Neural progenitor cell (in vitro differentiated cells): ENCODE measurements around the gene PLA1A. TPM values are rescaled to one million over a fixed set of nuclear protein-coding genes. Genes with fewer than 3 reads are reported as not detected.
A peak's percentile ranks its signal among the peaks of the same experiment; 100 is the strongest.

Source experiments
- DNase-seq: peaks from one replicate; pipeline ENCODE4 v3.0.0-alpha.2; 2016; ENCODE audit warnings: low spot score
- H2AFZ ChIP-seq: fragments of 200-600 bp; sonication (generic); replicated peaks from 2 replicates; pipeline ENCODE4 v1.6.1; 2016; ENCODE audit warnings: antibody characterized with exemption
- H3F3A ChIP-seq: fragments of 200-600 bp; sonication (generic); 2 replicates; pipeline ENCODE4 v1.6.1; 2016; ENCODE audit warnings: antibody characterized with exemption, low read depth
- H3K27ac ChIP-seq: fragments of 200-600 bp; sonication (generic); 2 replicates; pipeline ENCODE4 v1.5.1; 2016; ENCODE audit warnings: mild to moderate bottlenecking
- H3K27me3 ChIP-seq: fragments of 200-600 bp; sonication (generic); 2 replicates; pipeline ENCODE4 v1.6.1; 2016; ENCODE audit warnings: mild to moderate bottlenecking, moderate library complexity
- H3K36me3 ChIP-seq: fragments of 200-600 bp; sonication (generic); 2 replicates; pipeline ENCODE4 v1.5.1; 2016
- H3K4me1 ChIP-seq: fragments of 200-600 bp; sonication (generic); 2 replicates; pipeline ENCODE4 v1.6.1; 2016; ENCODE audit warnings: mixed run types
- H3K4me2 ChIP-seq: fragments of 200-600 bp; sonication (generic); 2 replicates; pipeline ENCODE4 v1.6.1; 2016
- H3K4me3 ChIP-seq: fragments of 200-600 bp; sonication (generic); 2 replicates; pipeline ENCODE4 v1.5.1; 2016
- H3K79me2 ChIP-seq: fragments of 200-600 bp; sonication (generic); 2 replicates; pipeline ENCODE4 v1.6.1; 2016; ENCODE audit warnings: low read depth
- H3K9ac ChIP-seq: fragments of 200-600 bp; sonication (generic); 2 replicates; pipeline ENCODE4 v1.6.1; 2016
- H3K9me3 ChIP-seq: fragments of 200-600 bp; sonication (generic); 2 replicates; pipeline ENCODE4 v1.5.1; 2016; ENCODE audit warnings: low read depth
- H4K20me1 ChIP-seq: fragments of 200-600 bp; sonication (generic); 2 replicates; pipeline ENCODE4 v1.6.1; 2016; ENCODE audit warnings: low read depth
- H3K27ac Mint-ChIP-seq: 3 replicates; pipeline ENCODE4 v1.8.0; 2021; ENCODE audit warnings: mixed read lengths
- H3K27me3 Mint-ChIP-seq: 2 replicates; pipeline ENCODE4 v1.8.0; 2022; ENCODE audit warnings: low read depth, mild to moderate bottlenecking, inconsistent platforms, moderate library complexity, mixed read lengths; ENCODE audit not compliant: insufficient read depth
- H3K36me3 Mint-ChIP-seq: 3 replicates; pipeline ENCODE4 v1.8.0; 2021; ENCODE audit warnings: mixed read lengths
- H3K4me1 Mint-ChIP-seq: 3 replicates; pipeline ENCODE4 v1.8.0; 2021; ENCODE audit warnings: mixed read lengths
- H3K4me3 Mint-ChIP-seq: 3 replicates; pipeline ENCODE4 v1.8.0; 2021; ENCODE audit warnings: mild to moderate bottlenecking, moderate library complexity, mixed read lengths
- H3K9me3 Mint-ChIP-seq: 3 replicates; pipeline ENCODE4 v1.8.0; 2020; ENCODE audit warnings: mixed read lengths
- EZH2 ChIP-seq: fragments of 200-600 bp; sonication (generic); IDR thresholded peaks from 2 replicates; pipeline ENCODE4 v1.6.1; 2017; ENCODE audit warnings: antibody characterized with exemption, mild to moderate bottlenecking, moderate library complexity
- EZH2phosphoT487 ChIP-seq: fragments of 200-600 bp; sonication (generic); IDR thresholded peaks from 2 replicates; pipeline ENCODE4 v1.6.1; 2017; ENCODE audit warnings: antibody characterized with exemption
- total RNA-seq: library from RNA; depleted of rRNA; stranded (reverse); fragments of >200 nt; gene quantifications from 2 replicates; pipeline ENCODE4 v1.2.3, GENCODE V29; 2015; ENCODE audit warnings: low replicate concordance
- TF ChIP-seq, protein P1 (sequence below): fragments of 200-600 bp; sonication (generic); IDR thresholded peaks from 2 replicates; pipeline ENCODE4 v1.5.1; 2017; ENCODE audit warnings: antibody characterized with exemption, mild to moderate bottlenecking

PLA1A gene
- total RNA-seq, 1 donor from 2014 or later: not detected

DNA sequence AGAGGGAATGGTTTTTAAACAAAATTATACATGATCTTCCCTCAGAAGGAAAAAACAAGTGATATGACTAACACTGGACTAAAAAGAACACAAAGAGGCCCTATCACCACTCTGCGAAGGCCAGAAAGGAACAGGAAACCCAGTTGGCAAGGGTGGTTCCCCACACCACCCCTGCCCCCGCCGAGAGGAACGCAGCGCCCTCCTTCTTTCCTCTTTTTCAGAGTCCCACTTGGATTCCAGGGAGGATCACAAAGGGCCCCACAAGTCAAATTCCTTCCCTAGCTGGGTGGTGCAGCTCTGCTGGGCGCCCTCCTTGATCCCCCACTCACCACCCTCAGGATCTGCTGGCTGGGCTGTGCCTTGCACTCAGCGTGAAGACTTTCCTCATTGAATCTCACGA lies 29.8 kb downstream of the PLA1A start:
- peaks cover 23% of the 10 kb centered on the region for H3K4me1 Mint-ChIP-seq
- TF ChIP-seq EZH2phosphoT487 (no peak), EZH2 (no peak)
- TF ChIP-seq, protein P1, sequence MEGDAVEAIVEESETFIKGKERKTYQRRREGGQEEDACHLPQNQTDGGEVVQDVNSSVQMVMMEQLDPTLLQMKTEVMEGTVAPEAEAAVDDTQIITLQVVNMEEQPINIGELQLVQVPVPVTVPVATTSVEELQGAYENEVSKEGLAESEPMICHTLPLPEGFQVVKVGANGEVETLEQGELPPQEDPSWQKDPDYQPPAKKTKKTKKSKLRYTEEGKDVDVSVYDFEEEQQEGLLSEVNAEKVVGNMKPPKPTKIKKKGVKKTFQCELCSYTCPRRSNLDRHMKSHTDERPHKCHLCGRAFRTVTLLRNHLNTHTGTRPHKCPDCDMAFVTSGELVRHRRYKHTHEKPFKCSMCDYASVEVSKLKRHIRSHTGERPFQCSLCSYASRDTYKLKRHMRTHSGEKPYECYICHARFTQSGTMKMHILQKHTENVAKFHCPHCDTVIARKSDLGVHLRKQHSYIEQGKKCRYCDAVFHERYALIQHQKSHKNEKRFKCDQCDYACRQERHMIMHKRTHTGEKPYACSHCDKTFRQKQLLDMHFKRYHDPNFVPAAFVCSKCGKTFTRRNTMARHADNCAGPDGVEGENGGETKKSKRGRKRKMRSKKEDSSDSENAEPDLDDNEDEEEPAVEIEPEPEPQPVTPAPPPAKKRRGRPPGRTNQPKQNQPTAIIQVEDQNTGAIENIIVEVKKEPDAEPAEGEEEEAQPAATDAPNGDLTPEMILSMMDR: no peak
- Histone ChIP-seq H3K27ac (no peak overlapping the region), H3K9me3 (no peaks in the 10 kb centered on the region), H3K36me3 (no peaks in the 10 kb centered on the region), H4K20me1 (no peaks in the 10 kb centered on the region), H3K79me2 (no peaks in the 10 kb centered on the region), H3K4me2 (no peak overlapping the region), H3K27me3 (no peaks in the 10 kb centered on the region), H2AFZ (no peak overlapping the region), H3K4me3 (no peak overlapping the region), H3K9ac (no peak overlapping the region), H3F3A (peaks cover 7% of the 10 kb centered on the region), H3K4me1 (peaks cover 22% of the 10 kb centered on the region)
- peak; percentile 36 for DNase-seq
- H3K27me3 Mint-ChIP-seq: peaks cover 2% of the 10 kb centered on the region
- peak overlapping the region; percentile 74 for H3K27ac Mint-ChIP-seq
- H3K9me3 Mint-ChIP-seq: peaks cover 4% of the 10 kb centered on the region
- H3K36me3 Mint-ChIP-seq: no peaks in the 10 kb centered on the region
- H3K4me3 Mint-ChIP-seq: no peak overlapping the region

DNA sequence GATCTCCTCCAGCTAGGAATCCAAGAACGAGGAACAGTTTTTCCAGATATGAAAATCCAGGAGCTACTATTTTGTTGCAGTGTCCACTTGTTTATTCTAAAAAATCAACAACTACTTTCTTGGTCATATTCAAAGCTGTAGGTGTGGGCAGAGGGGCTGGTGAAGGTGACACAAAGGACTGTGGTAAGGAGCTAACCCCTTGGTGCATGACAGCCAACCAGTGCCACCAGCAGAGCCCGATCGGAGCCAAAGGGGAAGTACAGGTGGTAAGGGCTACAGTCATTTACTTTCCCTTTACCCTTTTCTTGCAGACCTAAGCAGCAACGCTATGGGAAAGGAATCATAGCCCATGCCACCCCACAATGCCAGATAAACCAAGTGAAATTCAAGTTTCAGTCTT lies 30.7 kb downstream of the PLA1A start:
- Histone ChIP-seq H3K9ac (no peak overlapping the region), H3K4me3 (no peak overlapping the region), H3K9me3 (no peaks in the 10 kb centered on the region), H3K79me2 (no peaks in the 10 kb centered on the region), H3K36me3 (no peaks in the 10 kb centered on the region), H3K4me2 (no peak overlapping the region), H3F3A (peaks cover 7% of the 10 kb centered on the region), H3K4me1 (peaks cover 22% of the 10 kb centered on the region), H3K27me3 (no peaks in the 10 kb centered on the region), H3K27ac (no peak overlapping the region), H4K20me1 (no peaks in the 10 kb centered on the region), H2AFZ (no peak overlapping the region)
- TF ChIP-seq EZH2phosphoT487 (no peak), EZH2 (no peak)
- TF ChIP-seq, protein P1: no peak
- Mint-ChIP-seq H3K27me3 (peaks cover 2% of the 10 kb centered on the region), H3K36me3 (no peaks in the 10 kb centered on the region), H3K27ac (no peak overlapping the region), H3K4me1 (peaks cover 23% of the 10 kb centered on the region), H3K4me3 (no peak overlapping the region), H3K9me3 (peaks cover 4% of the 10 kb centered on the region)
- no peak for DNase-seq

DNA sequence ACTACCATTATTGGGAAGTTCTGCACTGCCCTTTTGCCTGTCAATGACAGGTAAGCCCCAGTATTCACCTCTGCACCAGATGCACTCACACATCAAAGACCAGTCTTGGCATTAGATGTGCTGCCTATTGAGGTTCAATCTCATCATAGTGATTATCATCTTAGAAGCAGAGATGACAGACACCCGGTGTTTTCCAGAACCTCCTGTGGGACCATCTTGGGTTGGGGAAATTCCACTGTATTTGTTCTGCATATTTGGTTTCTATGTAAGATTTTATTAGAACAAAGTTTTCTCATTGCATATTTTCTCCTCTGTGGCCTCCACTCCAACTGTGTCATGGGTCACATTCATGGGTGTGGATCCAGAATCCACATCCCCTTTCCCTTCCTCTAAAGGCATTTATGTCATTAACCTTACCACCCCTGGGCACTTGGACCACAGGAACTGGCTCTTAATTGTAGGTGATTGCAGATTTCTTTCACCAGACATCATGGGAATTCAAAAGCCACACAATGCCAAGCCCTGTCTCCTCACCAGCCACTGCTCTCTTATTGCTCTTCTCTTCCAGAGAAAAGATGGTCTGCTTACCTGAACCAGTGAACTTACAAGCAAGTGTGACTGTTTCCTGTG lies 31.2 kb downstream of the PLA1A start:
- H3K4me3 Mint-ChIP-seq: no peak overlapping the region
- no peak overlapping the region for H3K27ac ChIP-seq
- no peak overlapping the region for H2AFZ ChIP-seq
- TF ChIP-seq, protein P1: no peak
- TF ChIP-seq EZH2phosphoT487 (no peak), EZH2 (no peak)
- H3K36me3 Mint-ChIP-seq: no peaks in the 10 kb centered on the region
- H3K27me3 Mint-ChIP-seq: peaks cover 3% of the 10 kb centered on the region
- H3K4me3 ChIP-seq: no peak overlapping the region
- no peak overlapping the region for H3K4me2 ChIP-seq
- H3K36me3 ChIP-seq: no peaks in the 10 kb centered on the region
- peaks cover 22% of the 10 kb centered on the region for H3K4me1 ChIP-seq
- H3F3A ChIP-seq: peaks cover 7% of the 10 kb centered on the region
- no peak for DNase-seq
- H3K79me2 ChIP-seq: no peaks in the 10 kb centered on the region
- H3K9ac ChIP-seq: no peak overlapping the region
- H3K4me1 Mint-ChIP-seq: peaks cover 23% of the 10 kb centered on the region
- no peaks in the 10 kb centered on the region for H4K20me1 ChIP-seq
- no peak overlapping the region for H3K27ac Mint-ChIP-seq
- H3K9me3 Mint-ChIP-seq: peaks cover 4% of the 10 kb centered on the region
- H3K27me3 ChIP-seq: no peaks in the 10 kb centered on the region
- H3K9me3 ChIP-seq: no peaks in the 10 kb centered on the region
